OCI-LY1 (cell line): ENCODE measurements around the gene ROBO4.

Experiments
- H2AFZ ChIP-seq: fragments of 200-600 bp; sonication (generic), shearing (Covaris generic); 2 replicates; pipeline ENCODE4 v1.6.0; 2014; ENCODE audit warnings: antibody characterized with exemption, mild to moderate bottlenecking, low read length
- H3F3A ChIP-seq: fragments of 200-600 bp; sonication (generic), shearing (Covaris generic); 2 replicates; pipeline ENCODE4 v1.6.0; 2014; ENCODE audit warnings: mild to moderate bottlenecking, antibody characterized with exemption, low read length, moderate library complexity; ENCODE audit not compliant: insufficient read depth
- H3K27ac ChIP-seq: fragments of 200-600 bp; sonication (generic); 2 replicates; pipeline ENCODE4 v1.5.1; 2014; ENCODE audit warnings: low read length, mixed run types, mild to moderate bottlenecking, low read depth; ENCODE audit not compliant: poor library complexity, severe bottlenecking
- H3K27me3 ChIP-seq: fragments of 200-600 bp; sonication (generic); 2 replicates; pipeline ENCODE4 v1.6.0; 2014; ENCODE audit warnings: antibody characterized with exemption, mild to moderate bottlenecking, low read length, moderate library complexity; ENCODE audit not compliant: insufficient read depth
- H3K36me3 ChIP-seq: fragments of 200-600 bp; sonication (generic); 2 replicates; pipeline ENCODE4 v1.6.1; 2014; ENCODE audit warnings: mild to moderate bottlenecking, antibody characterized with exemption, low read length, moderate library complexity, mixed read lengths; ENCODE audit not compliant: insufficient read depth
- H3K4me1 ChIP-seq: fragments of 200-600 bp; sonication (generic); 2 replicates; pipeline ENCODE4 v1.5.1; 2014; ENCODE audit warnings: mild to moderate bottlenecking, low read length, moderate library complexity; ENCODE audit not compliant: insufficient read depth, severe bottlenecking
- H3K4me2 ChIP-seq: fragments of 200-600 bp; sonication (generic), shearing (Covaris generic); 2 replicates; pipeline ENCODE4 v1.6.1; 2014; ENCODE audit warnings: low read length
- H3K4me3 ChIP-seq: fragments of 200-600 bp; sonication (generic); 2 replicates; pipeline ENCODE4 v1.5.1; 2014; ENCODE audit warnings: low read length, low read depth, mild to moderate bottlenecking, mixed read lengths; ENCODE audit not compliant: poor library complexity, severe bottlenecking
- H3K79me2 ChIP-seq: fragments of 200-600 bp; shearing (Covaris generic); 2 replicates; pipeline ENCODE4 v1.6.1; 2016; ENCODE audit warnings: mixed run types, low read length, mixed read lengths; ENCODE audit not compliant: insufficient read depth
- H3K9ac ChIP-seq: fragments of 200-600 bp; sonication (generic), shearing (Covaris generic); 2 replicates; pipeline ENCODE4 v1.6.1; 2014; ENCODE audit warnings: mild to moderate bottlenecking, low read length, mixed read lengths
- H3K9me2 ChIP-seq: fragments of 200-600 bp; sonication (generic), shearing (Covaris generic); 2 replicates; pipeline ENCODE4 v1.6.1; 2014; ENCODE audit warnings: low read depth, mild to moderate bottlenecking, low read length, mixed read lengths
- H3K9me3 ChIP-seq: fragments of 200-600 bp; shearing (Covaris generic); 2 replicates; pipeline ENCODE4 v1.6.1; 2014; ENCODE audit warnings: low read length, mixed read lengths
- H4K20me1 ChIP-seq: fragments of 200-600 bp; sonication (generic), shearing (Covaris generic); 2 replicates; pipeline ENCODE4 v1.6.0; 2016; ENCODE audit warnings: mild to moderate bottlenecking, low read length; ENCODE audit not compliant: insufficient read depth
- CTCF ChIP-seq: fragments of 200-600 bp; sonication (generic), shearing (Covaris generic); IDR thresholded peaks from 2 replicates; pipeline ENCODE4 v1.5.1; 2017; ENCODE audit warnings: mild to moderate bottlenecking, antibody characterized with exemption, low read length, moderate library complexity, mixed read lengths
- EZH2 ChIP-seq: fragments of 200-600 bp; sonication (generic), shearing (Covaris generic); IDR thresholded peaks from 2 replicates; pipeline ENCODE4 v1.8.0; 2017; ENCODE audit warnings: borderline replicate concordance, mixed run types, mild to moderate bottlenecking, antibody characterized with exemption, low read length, moderate library complexity, mixed read lengths

The ROBO4 gene

DNA sequence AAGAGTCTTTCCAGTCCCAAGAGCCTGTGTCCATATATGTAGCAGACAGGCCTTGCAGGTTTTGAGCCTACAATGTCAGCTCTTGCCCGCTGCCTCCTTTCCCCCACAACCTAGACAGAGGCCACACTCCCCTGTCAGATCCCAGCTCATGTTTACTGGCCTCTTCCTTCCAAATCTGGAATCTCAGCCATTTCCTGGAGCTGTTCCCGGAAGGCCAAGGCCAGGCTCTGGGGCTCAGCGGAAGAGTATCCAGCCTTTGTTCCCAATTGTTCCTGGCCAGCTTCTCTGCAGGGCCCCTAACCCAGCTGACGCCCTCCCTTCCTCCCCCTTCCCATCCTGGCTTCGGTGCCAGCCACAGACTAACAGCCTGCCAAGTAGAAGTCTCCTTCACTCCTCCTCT lies 1.0 kb upstream of the ROBO4 start:
- no peaks in the 10 kb centered on the region for H3K9me2 ChIP-seq
- H3K4me1 ChIP-seq, result no peaks in the 10 kb centered on the region
- no peak overlapping the region for H3K9ac ChIP-seq
- no peaks in the 10 kb centered on the region for H3K9me3 ChIP-seq
- H4K20me1 ChIP-seq, result no peaks in the 10 kb centered on the region
- no peak overlapping the region for H3K27ac ChIP-seq
- no peak overlapping the region for H3K4me2 ChIP-seq
- no peak overlapping the region for H3K4me3 ChIP-seq
- no peaks in the 10 kb centered on the region for H3F3A ChIP-seq
- no peaks in the 10 kb centered on the region for H3K79me2 ChIP-seq
- no peak overlapping the region for H2AFZ ChIP-seq
- no peaks in the 10 kb centered on the region for H3K27me3 ChIP-seq
- no peaks in the 10 kb centered on the region for H3K36me3 ChIP-seq
- TF ChIP-seq EZH2, result no peak
- no peak for TF ChIP-seq CTCF

DNA sequence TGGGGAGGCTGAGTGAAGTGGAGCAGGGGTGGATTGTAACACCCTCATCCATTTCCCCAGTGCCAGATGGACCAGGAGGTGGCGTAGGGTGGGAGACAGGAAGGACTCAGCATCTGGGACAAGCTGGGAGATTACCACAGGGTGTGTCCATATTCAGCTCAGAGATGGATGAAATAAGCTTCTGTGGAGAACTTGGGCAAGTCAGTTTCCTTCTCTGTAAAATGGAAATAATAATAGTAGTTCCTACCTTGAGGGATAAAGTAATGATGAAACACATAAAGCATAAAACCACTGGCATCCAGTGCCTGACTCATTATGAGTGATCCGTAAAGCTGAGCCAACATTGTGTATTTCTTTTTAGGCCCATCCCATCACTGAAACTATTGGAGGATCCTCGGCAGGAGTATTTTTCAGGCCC lies 607 bp upstream of the ROBO4 start:
- no peak overlapping the region for H3K9ac ChIP-seq
- TF ChIP-seq CTCF, result no peak
- no peak for TF ChIP-seq EZH2

DNA sequence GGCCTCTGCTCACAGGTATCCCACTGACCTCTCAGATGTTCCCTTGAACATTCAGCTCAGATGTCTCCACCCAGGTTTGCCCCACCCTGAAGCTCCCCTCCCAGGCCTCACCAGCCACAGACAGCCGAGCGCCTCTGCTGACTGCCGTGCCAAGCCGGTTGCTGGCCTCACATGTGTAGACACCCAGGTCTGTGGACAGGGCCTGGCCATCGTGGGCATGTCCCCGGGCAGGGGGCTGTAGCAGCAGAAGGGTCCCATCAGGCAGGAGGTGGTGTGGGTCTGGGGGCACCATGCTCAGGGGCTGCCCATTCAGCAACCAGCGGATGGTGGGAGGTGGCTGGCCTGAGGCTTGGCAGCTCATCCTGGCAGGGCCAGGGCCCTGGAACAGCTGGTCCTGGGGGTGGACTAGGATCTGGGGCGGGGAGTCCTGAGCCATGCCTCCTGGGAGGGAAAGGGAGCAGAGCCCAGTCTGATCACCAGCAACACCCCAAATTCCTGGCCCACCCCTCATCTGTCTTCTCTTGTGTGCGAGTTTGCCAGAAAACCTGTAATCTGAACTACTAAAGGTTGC lies 759 bp downstream of the ROBO4 start:
- Histone ChIP-seq H3K79me2 (no peaks in the 10 kb centered on the region), H3K27me3 (0 out of 2 replicates have a peak, but pooled peaks cover 2% of the 10 kb centered on the region), H3K4me3 (no peak overlapping the region), H3K9me3 (no peaks in the 10 kb centered on the region), H3K27ac (no peak overlapping the region), H3F3A (no peaks in the 10 kb centered on the region), H3K9me2 (no peaks in the 10 kb centered on the region), H2AFZ (no peak overlapping the region), H3K36me3 (no peaks in the 10 kb centered on the region), H4K20me1 (no peaks in the 10 kb centered on the region), H3K4me1 (no peaks in the 10 kb centered on the region), H3K9ac (no peak overlapping the region), H3K4me2 (no peak overlapping the region)
- TF ChIP-seq EZH2 (no peak), CTCF (no peak)

More for the DNA sequence above, 607 bp upstream of the ROBO4 start:
- Histone ChIP-seq H3K9me2 (no peaks in the 10 kb centered on the region), H3K27me3 (no peaks in the 10 kb centered on the region), H3K4me1 (no peaks in the 10 kb centered on the region), H4K20me1 (no peaks in the 10 kb centered on the region), H3K79me2 (no peaks in the 10 kb centered on the region), H2AFZ (no peak overlapping the region), H3F3A (no peaks in the 10 kb centered on the region), H3K4me3 (no peak overlapping the region), H3K9me3 (no peaks in the 10 kb centered on the region), H3K4me2 (no peak overlapping the region), H3K27ac (no peak overlapping the region), H3K36me3 (no peaks in the 10 kb centered on the region)
